Ovary (tissue), 3 donors: ENCODE data around the gene RPL18.

Source experiments
- EP300 ChIP-seq: sonication (generic); formaldehyde crosslinking; IDR thresholded peaks from one replicate; pipeline ENCODE4 v1.6.1; 2017; ENCODE audit warnings: antibody characterized with exemption
- POLR2A ChIP-seq: fragments of 450-650 bp; IDR thresholded peaks from one replicate; pipeline ENCODE4 v1.6.1; 2017; ENCODE audit warnings: antibody characterized with exemption, mild to moderate bottlenecking, moderate library complexity
- TF ChIP-seq, protein P1 (sequence below), 3 donors: fragments of 450-650 bp in 2 of 3; fragments of 200-600 bp in 1 of 3; IDR thresholded peaks; one replicate each; pipeline versions ENCODE4 v1.5.1 to v1.8.0; 2016 to 2022; ENCODE audit warnings: antibody characterized with exemption in 3 of 3, mild to moderate bottlenecking in 1 of 3
- donor health status: DM: no; HTN: no; CAD: no.

- TF ChIP-seq, protein P1, sequence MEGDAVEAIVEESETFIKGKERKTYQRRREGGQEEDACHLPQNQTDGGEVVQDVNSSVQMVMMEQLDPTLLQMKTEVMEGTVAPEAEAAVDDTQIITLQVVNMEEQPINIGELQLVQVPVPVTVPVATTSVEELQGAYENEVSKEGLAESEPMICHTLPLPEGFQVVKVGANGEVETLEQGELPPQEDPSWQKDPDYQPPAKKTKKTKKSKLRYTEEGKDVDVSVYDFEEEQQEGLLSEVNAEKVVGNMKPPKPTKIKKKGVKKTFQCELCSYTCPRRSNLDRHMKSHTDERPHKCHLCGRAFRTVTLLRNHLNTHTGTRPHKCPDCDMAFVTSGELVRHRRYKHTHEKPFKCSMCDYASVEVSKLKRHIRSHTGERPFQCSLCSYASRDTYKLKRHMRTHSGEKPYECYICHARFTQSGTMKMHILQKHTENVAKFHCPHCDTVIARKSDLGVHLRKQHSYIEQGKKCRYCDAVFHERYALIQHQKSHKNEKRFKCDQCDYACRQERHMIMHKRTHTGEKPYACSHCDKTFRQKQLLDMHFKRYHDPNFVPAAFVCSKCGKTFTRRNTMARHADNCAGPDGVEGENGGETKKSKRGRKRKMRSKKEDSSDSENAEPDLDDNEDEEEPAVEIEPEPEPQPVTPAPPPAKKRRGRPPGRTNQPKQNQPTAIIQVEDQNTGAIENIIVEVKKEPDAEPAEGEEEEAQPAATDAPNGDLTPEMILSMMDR (IDR thresholded peaks at IDR 0.05) = no peak
- no peak for TF ChIP-seq POLR2A
- no peak for TF ChIP-seq EP300
These were observed 44.7 kb upstream of the RPL18 start for GRCh38 chr19:48663667-48664066.
